Breast epithelium (tissue), 4 donors: ENCODE measurements around the gene PRKG1. TPM values are rescaled to one million over a fixed set of nuclear protein-coding genes. Genes with fewer than 3 reads are reported as not detected.

Experiments used
- DNase-seq, 2 donors: peaks; one replicate each; pipeline ENCODE4 v3.0.0-alpha.2; 2019; ENCODE audit warnings: low spot score in 2 of 2
- H3K27ac ChIP-seq, 2 donors: fragments of 200-600 bp; sonication (generic) in 1 of 2; one replicate each; pipeline ENCODE4 v1.5.1; 2016 to 2019; ENCODE audit warnings: mild to moderate bottlenecking in 1 of 2
- H3K27me3 ChIP-seq, 2 donors: fragments of 200-600 bp; sonication (generic) in 1 of 2; one replicate each; pipeline versions ENCODE4 v1.5.1 to v1.6.0; 2017 to 2019; ENCODE audit warnings: control low read depth in 1 of 2, mild to moderate bottlenecking in 1 of 2
- H3K36me3 ChIP-seq: fragments of 200-600 bp; one replicate; pipeline ENCODE4 v1.5.1; 2019
- H3K4me1 ChIP-seq, 2 donors: fragments of 200-600 bp; sonication (generic); one replicate each; pipeline ENCODE4 v1.5.1; 2016 to 2019; ENCODE audit warnings: control low read depth in 1 of 2
- H3K4me3 ChIP-seq, 3 donors: fragments of 200-600 bp; sonication (generic); 1 replicate in 2 of 3; 2 replicates in 1 of 3; pipeline ENCODE4 v1.5.1; 2016 to 2019; ENCODE audit warnings: mild to moderate bottlenecking in 3 of 3, moderate library complexity in 2 of 3
- H3K9me3 ChIP-seq, 2 donors: fragments of 200-600 bp; sonication (generic) in 1 of 2; one replicate each; pipeline ENCODE4 v1.5.1; 2016 to 2019; ENCODE audit warnings: control low read depth in 1 of 2
- POLR2A ChIP-seq: fragments of 450-650 bp; IDR thresholded peaks from one replicate; pipeline ENCODE4 v1.6.1; 2016; ENCODE audit warnings: antibody characterized with exemption, mild to moderate bottlenecking, moderate library complexity
- POLR2AphosphoS5 ChIP-seq, 3 donors: sonication (generic); formaldehyde crosslinking; IDR thresholded peaks; one replicate each; pipeline ENCODE4 v1.6.1; 2017; ENCODE audit warnings: antibody characterized with exemption in 3 of 3
- intact Hi-C: fragments of 100-400 bp; cut with DNase I; formaldehyde crosslinking; loops from one replicate; pipeline ENCODE4 v1.15.1; 2023; ENCODE audit warnings: low total_unique reads
- total RNA-seq, 3 donors: library from RNA; depleted of rRNA; stranded (reverse); fragments of >200 nt; gene quantifications; one replicate each; pipeline ENCODE4 v1.1.0, GENCODE V29; 2016
- TF ChIP-seq, protein P1 (sequence below), 3 donors: fragments of 450-650 bp; IDR thresholded peaks; one replicate each; pipeline ENCODE4 v1.5.1; 2016 to 2017; ENCODE audit warnings: antibody characterized with exemption in 3 of 3, mild to moderate bottlenecking in 3 of 3, moderate library complexity in 3 of 3

The PRKG1 gene
- total RNA-seq, 3 donors from 2014 or later, result 10.9 to 36.9 (median 19.7) TPM

DNA sequence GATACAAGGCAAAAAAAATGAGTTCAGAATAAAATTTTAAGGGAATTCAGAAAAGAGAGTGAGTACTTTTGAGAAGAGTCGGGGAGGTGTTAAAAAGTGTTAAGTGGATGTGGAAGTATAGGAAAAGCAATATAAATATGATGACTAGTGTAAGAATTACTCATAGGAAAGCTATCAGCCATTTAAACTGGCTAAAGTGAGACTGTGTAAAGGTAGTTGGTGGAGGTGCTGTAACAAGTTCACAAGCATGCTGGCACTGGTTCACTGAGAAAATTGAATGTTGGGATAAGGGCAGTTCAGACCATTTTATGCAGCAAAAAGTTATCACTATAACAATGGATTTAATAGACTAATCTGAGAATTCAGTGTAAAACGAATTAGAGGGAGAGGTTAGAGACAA lies 1060.8 kb downstream of the PRKG1 start:
- no peak for TF ChIP-seq POLR2AphosphoS5 (IDR thresholded peaks at IDR 0.05)
- no peak for TF ChIP-seq POLR2A
- TF ChIP-seq, protein P1, sequence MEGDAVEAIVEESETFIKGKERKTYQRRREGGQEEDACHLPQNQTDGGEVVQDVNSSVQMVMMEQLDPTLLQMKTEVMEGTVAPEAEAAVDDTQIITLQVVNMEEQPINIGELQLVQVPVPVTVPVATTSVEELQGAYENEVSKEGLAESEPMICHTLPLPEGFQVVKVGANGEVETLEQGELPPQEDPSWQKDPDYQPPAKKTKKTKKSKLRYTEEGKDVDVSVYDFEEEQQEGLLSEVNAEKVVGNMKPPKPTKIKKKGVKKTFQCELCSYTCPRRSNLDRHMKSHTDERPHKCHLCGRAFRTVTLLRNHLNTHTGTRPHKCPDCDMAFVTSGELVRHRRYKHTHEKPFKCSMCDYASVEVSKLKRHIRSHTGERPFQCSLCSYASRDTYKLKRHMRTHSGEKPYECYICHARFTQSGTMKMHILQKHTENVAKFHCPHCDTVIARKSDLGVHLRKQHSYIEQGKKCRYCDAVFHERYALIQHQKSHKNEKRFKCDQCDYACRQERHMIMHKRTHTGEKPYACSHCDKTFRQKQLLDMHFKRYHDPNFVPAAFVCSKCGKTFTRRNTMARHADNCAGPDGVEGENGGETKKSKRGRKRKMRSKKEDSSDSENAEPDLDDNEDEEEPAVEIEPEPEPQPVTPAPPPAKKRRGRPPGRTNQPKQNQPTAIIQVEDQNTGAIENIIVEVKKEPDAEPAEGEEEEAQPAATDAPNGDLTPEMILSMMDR (IDR thresholded peaks at IDR 0.05), result no peak
- no peak overlapping the region for H3K4me3 ChIP-seq
- H3K27ac ChIP-seq, result no peak overlapping the region
- no peak for DNase-seq
- intact Hi-C loops, result no loop called here
- no peaks in the 10 kb centered on the region for H3K9me3 ChIP-seq
- H3K27me3 ChIP-seq, result no peaks in the 10 kb centered on the region
- no peaks in the 10 kb centered on the region for H3K4me1 ChIP-seq
- H3K36me3 ChIP-seq, result no peaks in the 10 kb centered on the region

DNA sequence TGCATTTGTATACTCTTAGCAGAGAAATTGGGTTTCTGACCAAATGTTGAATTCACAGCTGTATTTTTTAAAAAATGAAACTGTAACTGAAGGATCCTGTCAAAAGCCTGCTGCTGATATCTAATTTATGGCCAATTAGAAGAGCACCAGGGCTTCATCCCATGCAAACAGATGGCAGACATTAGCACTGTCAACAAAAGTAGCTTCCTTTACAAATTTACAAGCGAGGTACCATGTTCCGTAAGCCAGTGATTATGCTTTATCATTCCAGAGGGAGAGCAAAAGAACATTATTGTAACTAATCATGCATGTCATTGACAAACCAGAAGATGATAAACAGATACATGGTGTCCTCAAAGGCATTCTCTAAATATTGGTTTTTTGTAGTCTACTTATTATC lies 1062.6 kb downstream of the PRKG1 start:
- TF ChIP-seq POLR2AphosphoS5 (IDR thresholded peaks at IDR 0.05) (no peak), POLR2A (no peak)
- TF ChIP-seq, protein P1 (IDR thresholded peaks at IDR 0.05), result no peak
- intact Hi-C loops, result no loop called here
- Histone ChIP-seq H3K27me3 (no peaks in the 10 kb centered on the region), H3K9me3 (no peaks in the 10 kb centered on the region), H3K36me3 (no peaks in the 10 kb centered on the region), H3K4me3 (no peak overlapping the region), H3K27ac (no peak overlapping the region), H3K4me1 (no peaks in the 10 kb centered on the region)
- DNase-seq, result no peak

DNA sequence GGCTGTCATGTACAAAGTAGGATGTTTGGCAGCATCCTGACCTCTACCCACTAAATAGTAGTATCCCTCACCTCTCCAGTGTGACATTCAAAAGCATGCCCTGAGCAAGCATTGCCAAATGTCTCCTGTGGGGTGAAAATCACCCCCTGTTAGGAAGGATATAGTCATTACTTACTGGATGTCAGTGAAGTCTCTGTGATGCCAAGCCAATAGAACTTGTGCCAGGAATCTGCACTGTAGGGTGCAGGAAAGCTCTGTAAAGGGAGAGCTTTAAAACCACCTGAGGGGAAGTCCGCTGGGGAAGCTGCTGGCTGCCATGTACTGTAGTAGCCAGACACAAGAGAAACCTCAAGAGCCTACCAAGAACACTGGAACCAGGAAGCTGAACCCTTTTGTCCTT lies 1069.1 kb downstream of the PRKG1 start:
- Histone ChIP-seq H3K9me3 (no peaks in the 10 kb centered on the region), H3K27ac (no peak overlapping the region), H3K36me3 (no peaks in the 10 kb centered on the region), H3K27me3 (no peaks in the 10 kb centered on the region), H3K4me1 (no peaks in the 10 kb centered on the region), H3K4me3 (no peak overlapping the region)
- DNase-seq, result no peak
- TF ChIP-seq POLR2A, result no peak
- intact Hi-C loops, result no loop called here

DNA sequence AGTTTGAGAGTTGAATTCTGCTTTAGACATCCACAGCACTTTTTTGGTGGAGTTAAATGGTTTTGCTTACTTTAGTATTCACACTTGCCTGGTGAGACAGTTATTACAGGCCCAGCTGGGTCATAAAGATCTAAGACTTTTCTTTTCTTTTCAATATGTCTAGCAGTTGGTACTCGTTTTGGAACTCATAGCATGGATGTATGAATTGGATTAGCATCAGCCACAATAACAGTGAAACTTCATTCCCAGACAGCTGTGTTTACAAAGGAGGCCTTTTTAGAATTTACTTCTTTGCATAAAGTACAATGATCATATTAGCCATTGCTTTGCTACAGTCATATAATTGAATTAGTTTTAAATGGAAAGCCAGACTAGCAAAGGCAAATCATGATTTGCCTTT lies 1071.3 kb downstream of the PRKG1 start:
- no peak for DNase-seq
- Histone ChIP-seq H3K9me3 (no peaks in the 10 kb centered on the region), H3K27ac (no peak overlapping the region), H3K36me3 (no peaks in the 10 kb centered on the region), H3K4me3 (no peak overlapping the region), H3K27me3 (no peaks in the 10 kb centered on the region), H3K4me1 (no peaks in the 10 kb centered on the region)
- intact Hi-C loops, result no loop called here
- TF ChIP-seq POLR2A (no peak), POLR2AphosphoS5 (IDR thresholded peaks at IDR 0.05) (no peak)
- TF ChIP-seq, protein P1 (IDR thresholded peaks at IDR 0.05), result no peak

DNA sequence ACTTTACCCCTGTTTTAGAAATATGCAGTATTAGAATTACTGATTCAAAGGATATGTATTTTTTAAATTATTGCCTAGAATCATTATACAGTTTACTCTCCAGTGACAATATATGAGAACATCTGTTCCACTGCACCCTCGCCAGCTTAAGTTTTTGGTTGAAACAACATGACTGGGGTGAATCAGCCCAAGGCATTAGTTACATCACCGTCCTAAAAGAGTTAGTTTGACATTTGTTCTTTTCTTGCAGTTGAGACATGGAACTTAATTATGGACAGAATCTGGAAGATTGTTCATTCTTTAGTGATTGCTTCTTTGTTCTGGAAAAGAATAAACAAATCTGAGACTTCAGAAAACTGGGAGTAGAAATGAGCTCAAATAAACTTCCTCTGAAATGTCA lies 1072.5 kb downstream of the PRKG1 start:
- Histone ChIP-seq H3K36me3 (no peaks in the 10 kb centered on the region), H3K9me3 (no peaks in the 10 kb centered on the region), H3K27ac (no peak overlapping the region), H3K4me1 (no peaks in the 10 kb centered on the region), H3K27me3 (no peaks in the 10 kb centered on the region), H3K4me3 (no peak overlapping the region)
- intact Hi-C loops, result no loop called here
- no peak for DNase-seq
- TF ChIP-seq, protein P1 (IDR thresholded peaks at IDR 0.05), result no peak
- no peak for TF ChIP-seq POLR2AphosphoS5 (IDR thresholded peaks at IDR 0.05)
- TF ChIP-seq POLR2A, result no peak

DNA sequence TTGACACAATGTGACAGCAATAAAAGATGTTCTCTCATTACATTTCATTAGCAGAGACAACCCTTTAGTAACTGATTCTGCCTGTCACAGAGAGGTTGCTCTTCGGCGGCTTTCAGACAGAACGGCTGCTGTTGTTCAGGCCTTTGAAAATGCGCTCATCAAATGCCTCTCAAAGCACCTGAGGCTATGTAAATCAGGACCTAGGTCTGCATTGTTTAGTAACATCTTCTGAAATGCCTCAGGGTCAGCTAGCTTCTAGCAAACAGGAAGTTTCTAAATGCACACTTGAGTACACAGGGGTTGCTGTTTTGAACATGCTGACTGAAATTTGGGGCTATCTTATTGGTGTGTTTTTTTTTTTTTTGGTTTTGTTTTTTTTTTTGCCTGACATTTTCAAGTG lies 1096.5 kb downstream of the PRKG1 start:
- Histone ChIP-seq H3K27me3 (no peaks in the 10 kb centered on the region), H3K4me1 (no peaks in the 10 kb centered on the region), H3K4me3 (no peak overlapping the region), H3K9me3 (peaks cover 0 to 10% of the 10 kb centered on the region in 2 donors), H3K36me3 (no peaks in the 10 kb centered on the region), H3K27ac (no peak overlapping the region)
- intact Hi-C loops, result no loop called here
- no peak for DNase-seq
- no peak for TF ChIP-seq POLR2AphosphoS5 (IDR thresholded peaks at IDR 0.05)
